ENCODE measurements around the gene GEMIN2.
"Not testable (repeated sequence)": the region's sequence is repeated elsewhere in the genome, so short reads cannot be mapped to it uniquely, and the experiment has no call there.

The GEMIN2 gene, protein sequence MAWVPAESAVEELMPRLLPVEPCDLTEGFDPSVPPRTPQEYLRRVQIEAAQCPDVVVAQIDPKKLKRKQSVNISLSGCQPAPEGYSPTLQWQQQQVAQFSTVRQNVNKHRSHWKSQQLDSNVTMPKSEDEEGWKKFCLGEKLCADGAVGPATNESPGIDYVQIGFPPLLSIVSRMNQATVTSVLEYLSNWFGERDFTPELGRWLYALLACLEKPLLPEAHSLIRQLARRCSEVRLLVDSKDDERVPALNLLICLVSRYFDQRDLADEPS

GRCh38 chr14:39114073-39114838 lies at the start of gene GEMIN2:
Gene GEMIN2 (plus strand): TSS chr14:39114323. CDS start chr14:39114339, 16 bp downstream.
- peak; percentile 90 for DNase-seq

DNA sequence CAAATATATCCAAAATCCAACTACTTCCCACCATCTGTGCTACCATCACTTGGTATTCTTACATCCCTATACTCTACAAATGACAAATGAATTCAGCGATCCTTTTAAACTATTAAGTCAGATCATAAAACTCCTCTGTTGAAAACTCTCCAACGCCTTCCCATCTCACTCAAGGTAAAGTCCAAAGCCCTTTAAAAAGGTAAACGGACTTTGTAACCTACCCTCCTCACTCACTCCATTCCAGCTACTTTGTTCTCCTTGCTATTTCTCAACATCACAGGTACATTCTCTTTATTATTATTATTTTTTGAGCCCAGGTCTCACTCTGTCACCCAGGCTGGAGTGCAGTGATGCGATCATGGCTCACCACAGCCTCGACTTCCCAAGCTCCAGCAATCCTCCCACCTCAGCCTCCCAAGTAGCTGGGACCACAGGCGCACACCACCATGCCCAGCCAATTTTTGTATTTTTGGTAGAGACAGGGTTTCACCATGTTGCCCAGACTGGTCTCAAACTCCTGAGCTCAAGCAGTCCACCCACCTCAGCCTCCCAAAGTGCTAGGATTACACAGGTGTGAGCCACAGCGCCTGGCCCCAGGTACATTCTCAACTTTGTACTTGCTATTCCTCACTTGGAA lies 44.8 kb upstream of the GEMIN2 start:
- DNase-seq = not testable (repeated sequence)

GRCh38 chr14:39069923-39070322 lies 44.2 kb upstream of the GEMIN2 start:
- no peak for DNase-seq

GRCh38 chr14:39071096-39071495 lies 43.0 kb upstream of the GEMIN2 start:
- DNase-seq = no peak

- no peak for DNase-seq
Observed at GRCh38 chr14:39080886-39081285, 33.2 kb upstream of the GEMIN2 start.

GRCh38 chr14:39083127-39083526 lies 31.0 kb upstream of the GEMIN2 start:
- no peak for DNase-seq

DNA sequence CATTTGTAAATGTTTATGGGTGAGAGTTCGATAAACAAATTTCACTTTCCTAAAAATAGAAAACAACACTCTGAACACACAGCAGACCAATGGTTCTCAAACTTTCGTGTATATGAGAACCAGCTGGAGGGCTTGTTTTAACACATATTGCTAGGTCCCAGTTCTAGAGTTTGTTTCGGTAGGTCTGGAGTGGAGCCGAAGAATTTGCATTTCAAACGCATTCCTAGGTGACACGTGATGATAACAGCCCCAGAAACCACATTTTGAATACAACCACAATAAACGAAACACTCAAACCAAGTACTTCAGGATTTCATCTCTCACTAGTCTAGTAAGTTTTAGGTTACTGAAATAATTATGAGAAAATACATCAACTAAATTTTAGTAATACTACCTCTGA lies 28.2 kb upstream of the GEMIN2 start:
- DNase-seq = no peak

DNA sequence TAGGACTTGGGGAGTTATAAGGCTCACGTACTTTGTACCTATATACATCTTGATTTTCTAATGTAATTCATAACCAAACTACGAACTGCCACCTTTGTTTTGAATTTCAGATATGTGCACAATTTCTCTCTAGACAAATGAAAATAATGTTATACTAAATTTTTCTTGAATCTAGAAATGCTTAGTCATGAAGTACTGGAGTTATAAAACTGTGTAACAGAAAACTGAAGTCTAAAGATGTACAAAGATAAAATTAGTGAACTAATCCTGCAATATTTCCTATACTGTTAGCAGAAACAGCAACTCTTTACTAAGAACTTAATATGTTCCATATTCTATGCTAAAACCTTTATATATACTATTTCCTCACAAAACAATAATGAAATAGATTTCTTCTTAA lies 26.6 kb upstream of the GEMIN2 start:
- no peak for DNase-seq

GRCh38 chr14:39090548-39091111 lies 23.5 kb upstream of the GEMIN2 start:
- DNase-seq = no peak

- DNase-seq = no peak
Observed at GRCh38 chr14:39091716-39092115, 22.4 kb upstream of the GEMIN2 start.

DNA sequence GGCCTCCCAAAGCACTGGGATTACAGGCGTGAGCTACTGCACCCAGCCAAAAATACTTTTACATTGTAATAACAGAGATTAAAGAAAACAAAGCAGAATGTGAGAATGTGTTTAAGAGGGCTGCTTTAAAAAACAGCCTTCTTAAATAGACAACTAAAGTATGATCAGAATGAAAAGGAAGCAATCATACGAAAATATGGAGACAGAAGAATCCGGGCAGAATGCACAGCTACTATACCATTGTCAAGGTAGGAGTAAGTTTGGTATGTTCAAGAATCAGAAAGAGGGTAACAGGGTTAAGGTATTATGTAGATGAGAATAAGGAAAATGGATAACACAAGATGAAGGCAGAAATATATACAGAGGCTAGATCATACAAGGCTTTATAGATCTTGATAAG lies 19.6 kb upstream of the GEMIN2 start:
- DNase-seq = no peak

GRCh38 chr14:39097159-39097558 lies 17.0 kb upstream of the GEMIN2 start:
- DNase-seq = no peak

GRCh38 chr14:39099215-39099614 lies 14.9 kb upstream of the GEMIN2 start:
- not testable (repeated sequence) for DNase-seq

- no peak for DNase-seq
Observed at GRCh38 chr14:39099748-39100147, 14.4 kb upstream of the GEMIN2 start.

DNA sequence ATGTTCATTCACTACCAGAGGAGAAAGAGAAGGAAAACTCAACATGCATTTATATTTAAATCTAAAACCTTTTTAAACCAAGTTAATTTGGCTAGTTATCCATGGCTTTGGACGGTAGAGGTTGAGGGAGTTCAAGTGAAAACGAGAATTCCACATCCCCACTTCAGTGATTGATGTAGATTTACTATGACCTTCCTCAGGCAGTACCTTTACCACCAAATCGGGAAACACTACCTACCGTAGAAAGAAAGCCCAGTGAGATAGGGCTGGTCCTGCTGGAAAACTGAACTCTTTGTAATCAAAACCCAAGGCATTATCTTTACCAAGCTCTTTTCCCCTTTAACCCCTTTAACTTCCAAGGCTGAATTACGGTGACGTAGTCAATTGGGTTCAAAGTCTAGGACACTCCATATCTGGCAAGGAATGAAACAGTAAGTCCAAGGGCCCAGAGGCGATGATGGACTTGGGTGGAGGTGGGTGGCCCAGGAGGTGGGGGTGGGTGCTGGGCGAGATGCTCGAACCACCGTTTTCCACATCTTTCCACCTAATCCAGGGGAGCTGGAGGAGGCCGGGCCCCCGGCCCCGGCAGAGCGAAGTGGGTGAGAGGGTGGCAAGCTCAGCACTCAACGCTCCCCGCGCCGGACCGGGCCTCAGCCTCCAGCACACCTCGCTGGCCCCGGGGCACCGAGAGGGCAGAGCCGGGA lies 11.7 kb upstream of the GEMIN2 start:
- DNase-seq = no peak

DNA sequence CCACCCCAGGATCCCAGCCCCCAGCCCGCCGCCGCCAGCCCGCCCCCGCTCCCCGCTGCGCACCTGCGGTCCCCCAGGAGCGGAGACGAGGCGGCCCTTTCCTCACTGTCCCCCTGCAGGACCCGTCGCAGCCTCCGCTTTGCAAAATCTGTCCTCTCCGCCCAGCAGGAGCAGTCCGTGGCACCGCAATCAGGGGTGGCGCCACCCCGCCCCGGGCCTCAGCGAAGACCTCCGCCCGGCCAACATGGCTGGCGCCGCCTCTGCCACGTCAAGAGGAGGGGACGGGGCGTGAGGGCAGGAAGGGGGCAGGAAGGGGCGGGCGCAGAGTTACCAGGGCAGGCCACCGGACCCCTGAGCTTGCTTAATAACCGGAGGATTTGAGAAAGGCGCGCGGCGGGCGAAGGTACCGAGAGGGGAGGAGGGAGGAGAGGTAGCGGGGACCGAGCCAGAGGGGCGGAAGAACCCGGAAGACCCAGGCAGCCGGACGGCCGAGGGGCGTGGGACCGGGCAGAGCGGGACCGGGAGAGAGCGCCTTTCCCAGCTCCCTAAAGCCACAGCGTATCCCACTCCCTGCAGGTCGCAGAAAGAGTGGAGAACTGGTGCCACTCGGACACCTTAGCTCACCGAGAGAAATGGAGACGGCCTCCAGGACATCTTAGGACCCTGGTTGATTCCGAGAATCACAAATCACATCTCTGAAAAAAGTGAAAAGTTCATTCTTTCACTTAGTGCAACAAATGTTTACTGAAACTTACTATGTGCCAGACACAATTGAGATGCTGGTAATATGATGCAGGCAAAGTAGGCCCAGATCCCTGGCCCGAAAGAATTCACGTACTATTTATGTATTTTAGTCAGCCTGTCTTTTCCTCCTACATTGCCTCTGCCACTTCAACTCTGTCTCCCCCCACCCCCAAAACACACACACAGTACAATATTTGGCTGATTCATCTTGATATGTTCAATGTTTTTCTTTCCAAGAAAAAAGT lies 10.9 kb upstream of the GEMIN2 start, which contains the start of gene SEC23A:
Gene SEC23A (minus strand): TSS at position 267 of the 989 bp plus-strand sequence. CDS start 7,117 bp downstream, outside the sequence.
- DNase-seq = peak; percentile 80

DNA sequence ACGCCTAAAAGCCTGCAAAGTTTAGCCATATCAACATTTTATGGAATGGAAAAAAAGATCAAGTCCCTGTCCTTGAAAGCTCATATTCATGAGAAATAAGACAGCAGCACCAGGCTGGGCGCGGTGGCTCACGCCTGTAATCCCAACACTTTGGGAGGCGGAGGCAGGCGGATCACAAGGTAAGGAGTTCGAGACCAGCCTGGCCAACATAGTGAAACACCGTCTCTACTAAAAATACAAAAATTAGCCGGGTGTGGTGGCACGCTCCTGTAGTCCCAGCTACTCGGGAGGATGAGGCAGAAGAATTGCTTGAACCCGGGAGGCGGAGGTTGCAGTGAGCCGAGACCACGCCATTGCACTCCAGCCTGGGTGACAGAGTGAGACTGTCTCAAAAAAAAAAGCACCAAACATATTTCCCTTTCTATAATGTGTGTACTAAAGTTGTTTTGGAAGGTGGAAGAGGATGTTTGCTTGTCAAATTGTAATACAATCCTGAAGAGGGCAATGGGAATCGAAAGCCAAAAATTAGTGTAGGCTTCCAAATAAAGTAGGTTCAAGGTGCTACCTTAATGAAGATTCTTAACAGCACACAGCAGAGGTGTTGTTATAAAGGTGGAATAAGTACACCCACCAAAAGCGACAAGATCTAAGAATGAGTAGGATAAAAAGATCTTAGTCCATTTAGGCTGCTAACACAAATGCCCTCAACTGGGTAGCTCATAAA lies 9.9 kb upstream of the GEMIN2 start:
- not testable (repeated sequence) for DNase-seq

DNA sequence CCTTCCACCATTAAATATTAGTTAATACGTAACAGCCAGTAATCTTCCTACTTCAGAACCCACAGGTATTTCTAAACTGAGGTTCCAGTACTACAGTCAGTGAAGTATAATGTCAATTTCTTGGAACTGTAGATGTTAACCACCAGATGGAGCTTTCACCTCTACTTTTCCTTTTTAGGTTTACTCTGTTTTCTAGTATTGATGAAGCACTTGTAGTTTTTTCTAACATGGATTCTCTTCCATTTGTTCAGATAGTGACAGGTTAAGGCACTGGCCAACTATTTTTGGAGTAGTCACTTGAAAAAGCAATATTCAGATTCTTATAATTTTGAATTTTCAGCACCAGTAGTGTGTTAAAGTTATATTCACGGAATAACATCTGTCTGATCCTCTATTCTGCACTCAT lies 6.5 kb upstream of the GEMIN2 start:
- no peak for DNase-seq

DNA sequence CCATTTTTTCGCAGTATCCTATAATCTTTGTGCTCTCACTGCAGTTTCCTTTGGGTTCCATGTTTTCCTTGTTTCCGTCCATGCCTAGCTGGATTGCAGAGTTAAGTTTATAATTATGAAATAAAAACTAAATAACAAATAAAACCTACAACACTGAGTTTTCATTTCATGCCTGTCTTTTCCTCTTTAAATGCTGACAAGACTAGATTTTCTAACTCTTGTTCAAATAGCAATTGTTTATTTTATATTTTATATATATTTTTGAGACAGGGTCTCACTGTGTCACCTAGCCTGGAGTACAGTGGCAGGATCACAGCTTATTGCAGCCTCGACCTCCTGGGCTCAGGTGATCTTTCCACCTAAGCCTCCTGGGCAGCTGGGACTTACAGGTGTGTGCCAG lies 5.3 kb upstream of the GEMIN2 start:
- DNase-seq = no peak

DNA sequence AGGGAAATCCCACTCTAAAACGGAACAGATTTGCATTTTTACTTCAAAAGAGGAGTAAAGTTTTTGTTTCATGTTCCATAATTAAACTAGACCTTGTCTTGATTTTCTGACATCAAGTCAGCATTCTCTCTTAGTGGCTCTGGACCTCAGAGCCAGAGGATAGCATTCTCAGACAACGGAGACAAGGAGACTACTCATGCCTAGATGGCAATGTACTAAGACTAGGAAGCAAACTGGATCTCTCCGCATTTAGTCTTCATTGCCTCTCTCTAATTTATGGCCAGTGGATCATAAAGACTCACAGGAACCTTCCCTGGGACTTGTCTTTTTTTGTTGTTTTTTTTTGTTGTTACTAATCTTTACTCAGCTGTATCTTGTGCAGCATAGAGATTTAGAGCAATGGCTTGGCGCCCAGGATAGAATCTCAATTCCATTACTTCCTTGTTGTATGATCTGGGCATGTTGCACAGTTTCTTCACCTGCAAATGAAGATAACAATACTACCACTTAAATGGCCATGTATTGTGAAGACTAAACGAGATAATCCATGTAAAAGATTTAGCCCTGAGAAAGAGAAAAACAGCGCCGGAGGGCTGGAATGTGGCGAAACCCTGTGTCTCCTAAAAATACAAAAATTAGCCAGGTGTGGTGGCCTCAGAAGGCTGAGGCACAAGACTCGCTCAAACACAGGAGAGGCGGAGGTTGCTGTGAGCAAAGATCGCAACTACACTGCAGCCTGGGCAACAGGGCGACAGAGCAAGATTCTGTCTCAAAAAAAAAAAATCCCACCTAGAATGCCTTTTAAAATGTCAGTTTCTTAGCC lies 4.0 kb upstream of the GEMIN2 start:
- no peak for DNase-seq

Measured in stimulated activated naive CD4-positive, alpha-beta T cell treated with Interleukin-2 at 50 U/mL for 16 hours (primary cell).